HL-60/S4 treated with retinoic acid at 250 ng/mL for 4 days and 3 days (cell line): Measurements from ENCODE around the gene BHLHA15.
"Not testable (repeated sequence)": the region's sequence is repeated elsewhere in the genome, so short reads cannot be mapped to it uniquely, and the experiment has no call there.

Experiments
- in situ Hi-C: fragments of 300-500 bp; cut with MboI; formaldehyde crosslinking; loops from 2 replicates; pipeline ENCODE4 v1.7.0; 2022; ENCODE audit warnings: low sequenced_read_pairs

BHLHA15 gene

GRCh38 chr7:98206451-98207330, 4.5 kb upstream of the BHLHA15 start:
- in situ Hi-C loops, result no loop called here

GRCh38 chr7:98209166-98209920, 1.9 kb upstream of the BHLHA15 start:
- in situ Hi-C loops, result no loop called here

DNA sequence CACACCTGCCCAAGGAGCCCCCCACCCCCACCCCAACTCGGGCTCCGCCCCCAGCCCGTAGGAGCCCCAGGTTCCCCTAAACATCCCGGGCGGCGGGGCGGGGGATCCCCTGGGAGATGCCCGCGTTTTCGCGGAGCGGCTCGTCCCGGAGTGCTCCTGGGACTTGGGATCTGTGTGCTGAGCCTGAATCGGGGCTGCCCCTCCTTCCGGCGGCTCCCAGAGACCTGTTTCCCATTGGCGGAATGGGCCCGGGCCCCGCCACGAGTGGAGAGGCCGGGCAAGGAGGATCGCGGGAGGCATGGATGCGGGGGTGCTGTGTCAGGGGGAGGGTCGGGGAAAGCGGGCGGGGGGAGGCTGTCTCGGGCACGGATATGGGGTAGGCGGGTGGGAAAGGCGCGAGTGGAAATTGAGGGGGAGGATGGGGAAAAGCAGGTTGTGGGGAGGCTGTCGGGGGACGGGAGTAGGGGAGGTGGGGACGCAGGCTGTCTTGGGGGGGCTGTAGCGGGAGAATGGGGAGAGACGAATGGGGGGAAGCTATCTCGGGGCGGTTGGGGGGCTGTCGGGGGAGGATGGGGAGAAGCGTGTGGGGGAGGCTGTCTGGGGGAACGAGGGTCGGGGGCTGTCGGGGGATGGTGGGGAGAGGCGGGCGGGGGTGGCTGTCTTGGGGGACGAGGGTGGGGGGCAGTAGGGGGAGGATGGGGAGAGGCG, 572 bp upstream of the BHLHA15 start:
- in situ Hi-C loops, result no loop called here

- in situ Hi-C loops, result no loop called here
These were observed 665 bp downstream of the BHLHA15 start for GRCh38 chr7:98211676-98212531.

- in situ Hi-C loops, result no loop called here
These were observed 1.3 kb downstream of the BHLHA15 start for GRCh38 chr7:98212532-98213041.

DNA sequence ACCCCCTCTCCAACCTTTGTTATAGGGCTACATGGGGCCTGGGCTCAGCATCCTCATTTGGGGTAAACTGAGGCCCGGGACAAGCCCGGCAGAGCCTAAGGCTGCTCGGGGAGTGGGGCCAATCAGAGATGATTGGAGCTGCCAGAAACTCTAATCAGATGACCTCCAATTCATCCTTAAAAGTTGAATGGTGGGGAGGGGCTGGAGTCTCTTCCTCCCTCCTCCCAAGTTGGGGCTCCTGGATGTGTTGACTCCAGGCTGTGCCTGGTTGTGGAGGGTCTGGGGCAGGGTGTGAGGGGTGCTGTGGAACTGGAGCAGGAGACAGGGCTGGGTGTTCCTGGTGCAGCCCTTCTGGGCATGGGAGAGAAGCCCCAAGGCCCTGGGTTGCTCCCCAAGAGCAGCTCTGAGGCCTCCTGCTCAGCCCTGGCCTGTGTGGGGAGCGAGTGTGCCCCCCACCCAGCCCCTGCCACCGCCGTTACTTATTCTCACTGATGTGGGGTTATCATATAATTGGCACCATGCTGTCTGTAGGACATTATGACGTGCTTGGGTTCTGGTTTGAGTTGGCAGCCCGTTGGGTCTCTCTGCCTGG, 2.2 kb downstream of the BHLHA15 start:
- in situ Hi-C loops, result no loop called here

- in situ Hi-C loops, result no loop called here
These were observed 2.9 kb downstream of the BHLHA15 start for GRCh38 chr7:98213888-98214810.

GRCh38 chr7:98214811-98215321, 3.6 kb downstream of the BHLHA15 start:
- in situ Hi-C loops, result no loop called here

- in situ Hi-C loops, result no loop called here
These were observed 4.6 kb downstream of the BHLHA15 start for GRCh38 chr7:98215561-98216495.

DNA sequence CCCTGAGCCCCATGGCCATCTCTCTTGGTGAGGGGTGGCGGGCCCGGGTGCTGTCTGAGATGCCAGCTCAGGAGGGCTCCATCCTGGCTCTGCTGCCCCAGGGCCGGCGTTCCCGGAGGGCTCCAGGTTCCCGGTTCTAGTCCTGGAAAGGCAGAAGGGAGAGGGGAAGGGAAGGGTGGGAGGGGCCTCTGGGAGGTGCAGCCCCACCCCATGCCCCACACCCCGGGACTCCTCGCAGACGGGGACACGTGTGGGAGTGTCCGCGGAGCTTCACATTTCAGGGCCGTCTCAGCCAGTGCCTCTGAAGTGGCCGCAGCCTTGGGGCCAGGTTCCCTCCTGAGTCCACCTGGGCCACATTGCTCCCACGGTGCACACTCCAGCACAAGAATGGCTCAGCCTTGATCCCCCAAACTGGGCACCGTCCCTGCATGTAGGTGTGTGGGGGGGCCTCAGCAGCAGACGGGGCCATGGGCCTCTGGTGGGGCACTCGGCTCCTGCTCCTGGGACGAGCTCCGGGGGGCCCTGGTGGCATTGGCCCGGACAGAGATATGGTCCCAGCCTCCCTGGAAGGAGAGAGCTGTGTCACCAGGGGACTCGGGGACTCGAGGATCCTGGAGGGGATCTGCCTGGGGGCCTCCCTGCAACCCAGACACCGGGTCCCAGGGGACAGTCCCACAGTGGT, 5.8 kb downstream of the BHLHA15 start:
- in situ Hi-C loops, result no loop called here

- in situ Hi-C loops, result no loop called here
These were observed 6.7 kb downstream of the BHLHA15 start for GRCh38 chr7:98217623-98218582.

DNA sequence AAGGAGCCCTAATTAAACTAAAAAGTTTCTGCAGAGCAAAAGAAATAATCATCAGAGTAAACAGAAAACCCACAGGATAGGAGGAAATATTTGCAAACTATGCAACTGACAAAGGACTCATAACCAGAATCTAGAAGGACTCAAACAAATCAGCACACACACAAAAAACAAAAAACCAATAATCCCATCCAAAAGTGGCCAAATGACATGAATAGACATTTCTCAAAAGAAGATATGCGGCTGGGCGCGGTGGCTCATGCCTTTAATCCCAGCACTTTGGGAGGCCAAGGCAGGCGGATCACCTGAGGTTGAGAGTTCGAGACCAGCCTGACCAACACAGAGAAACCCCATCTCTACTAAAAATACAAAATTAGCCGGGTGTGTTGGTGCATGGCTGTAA, 8.1 kb downstream of the BHLHA15 start:
- in situ Hi-C loops, result not testable (repeated sequence)

DNA sequence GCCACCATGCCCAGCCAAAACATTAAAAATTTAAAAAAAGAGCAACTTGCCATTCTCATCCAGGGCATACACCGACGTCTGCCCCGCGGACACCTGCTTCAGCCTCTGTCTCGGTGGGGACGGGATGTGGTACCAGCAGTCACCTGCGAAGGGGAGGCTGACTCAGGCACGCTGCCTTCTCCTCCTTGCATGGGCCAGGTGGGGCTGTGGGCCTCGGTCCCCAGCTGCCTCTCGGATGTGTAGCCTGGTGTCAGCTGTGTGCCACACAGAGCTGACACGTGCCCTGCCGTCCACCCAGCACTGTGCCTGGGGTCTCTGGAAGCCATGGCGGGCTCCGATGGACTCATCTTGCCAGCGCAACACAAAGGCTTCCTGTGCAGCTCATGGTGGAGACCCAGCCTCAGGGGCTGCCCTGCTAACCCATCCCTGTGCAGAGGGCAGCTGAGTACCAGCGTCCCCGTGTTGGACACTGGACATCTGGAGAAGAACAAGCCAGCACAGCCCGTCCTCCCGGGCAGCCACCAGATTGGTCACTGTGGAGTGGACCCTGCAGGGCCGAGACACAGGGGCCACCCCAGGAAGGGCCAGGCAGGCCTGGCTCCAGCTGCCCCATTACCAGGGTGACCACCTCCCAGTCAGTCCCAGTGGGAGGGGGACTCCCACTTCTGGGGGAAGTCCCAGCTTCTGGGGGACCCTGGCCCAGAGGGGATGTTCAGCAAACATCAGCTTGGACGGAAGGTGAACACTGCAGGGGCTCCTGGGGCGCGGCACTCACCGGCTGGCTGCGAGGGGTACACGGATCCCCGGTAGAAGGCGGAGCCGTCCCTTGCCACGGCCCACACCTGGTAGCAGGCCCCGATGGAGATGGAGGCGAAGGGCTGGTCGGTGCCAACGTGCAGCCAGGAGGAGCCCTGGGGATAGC, 10.6 kb downstream of the BHLHA15 start:
- in situ Hi-C loops, result no loop called here

- in situ Hi-C loops, result no loop called here
These were observed 11.4 kb downstream of the BHLHA15 start for GRCh38 chr7:98222533-98223195.
